HG03095 (cell line): ENCODE data around the gene CATSPERD.
"Not testable (repeated sequence)": the region's sequence is repeated elsewhere in the genome, so short reads cannot be mapped to it uniquely, and the experiment has no call there.

Experiments used
- ATAC-seq: cut with Tn5 transposase; IDR thresholded peaks from one replicate; pipeline ENCODE4 v1.9.1; 2021; ENCODE audit warnings: moderate library complexity; ENCODE audit not compliant: unreplicated experiment

Gene CATSPERD

GRCh38 chr19:5719274-5719960 lies 1.0 kb upstream of the CATSPERD start:
- peak; percentile 9 for ATAC-seq

GRCh38 chr19:5727453-5728050 lies 7.1 kb downstream of the CATSPERD start:
- no peak for ATAC-seq

GRCh38 chr19:5733172-5733571 lies 12.7 kb downstream of the CATSPERD start:
- ATAC-seq: not testable (repeated sequence)

GRCh38 chr19:5738423-5738822 lies 18.0 kb downstream of the CATSPERD start:
- no peak for ATAC-seq

GRCh38 chr19:5742051-5742450 lies 21.6 kb downstream of the CATSPERD start:
- ATAC-seq: no peak

- no peak for ATAC-seq
Measured at GRCh38 chr19:5743630-5744029, 23.2 kb downstream of the CATSPERD start.

GRCh38 chr19:5744999-5745398 lies 24.6 kb downstream of the CATSPERD start:
- ATAC-seq: not testable (repeated sequence)

GRCh38 chr19:5748920-5749319 lies 28.5 kb downstream of the CATSPERD start:
- not testable (repeated sequence) for ATAC-seq

- ATAC-seq: no peak
Measured at GRCh38 chr19:5749505-5749904, 29.1 kb downstream of the CATSPERD start.

- ATAC-seq: no peak
Measured at GRCh38 chr19:5751709-5752108, 31.3 kb downstream of the CATSPERD start.

GRCh38 chr19:5753743-5754142 lies 33.3 kb downstream of the CATSPERD start:
- no peak for ATAC-seq

- no peak for ATAC-seq
Measured at GRCh38 chr19:5762608-5763217, 42.3 kb downstream of the CATSPERD start.

GRCh38 chr19:5765220-5765619 lies 44.8 kb downstream of the CATSPERD start:
- no peak for ATAC-seq

- ATAC-seq: no peak
Measured at GRCh38 chr19:5767949-5768348, 47.5 kb downstream of the CATSPERD start.

GRCh38 chr19:5772416-5772815 lies 52.0 kb downstream of the CATSPERD start:
- no peak for ATAC-seq

- no peak for ATAC-seq
Measured at GRCh38 chr19:5773276-5773675, 52.8 kb downstream of the CATSPERD start.

GRCh38 chr19:5774921-5775320 lies 54.5 kb downstream of the CATSPERD start:
- no peak for ATAC-seq

- ATAC-seq: no peak
Measured at GRCh38 chr19:5775668-5776309, 55.4 kb downstream of the CATSPERD start.

- ATAC-seq: no peak
Measured at GRCh38 chr19:5778402-5778801, 58.0 kb downstream of the CATSPERD start.

GRCh38 chr19:5780916-5781315 lies 60.5 kb downstream of the CATSPERD start:
- ATAC-seq: not testable (repeated sequence)

- ATAC-seq: no peak
Measured at GRCh38 chr19:5782322-5782721, 61.9 kb downstream of the CATSPERD start.
